ENCODE measurements around the gene PPP1R16B.

DNA sequence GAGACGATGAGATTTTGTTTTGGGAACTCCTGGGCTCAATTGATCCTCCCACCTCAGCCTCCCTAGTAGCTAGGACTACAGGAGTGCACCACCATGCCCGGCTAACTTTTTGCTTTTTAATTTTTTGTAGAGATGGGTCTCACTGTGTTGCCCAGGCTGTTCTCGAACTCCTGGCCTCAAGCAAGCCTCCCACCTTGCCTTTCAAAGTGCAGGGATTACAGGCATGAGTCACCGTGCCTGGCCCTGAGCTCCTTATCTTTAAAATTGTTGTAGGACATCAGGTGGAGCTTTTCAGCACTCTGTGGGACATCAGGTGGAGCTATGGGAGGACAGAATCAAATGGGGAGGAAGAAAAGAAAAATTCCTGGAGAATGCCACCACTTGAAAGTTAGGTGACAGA lies 44.5 kb upstream of the PPP1R16B start:
- TF ChIP-seq CTCF (IDR thresholded peaks at IDR 0.05; ENCODE audit: poor library complexity) = no peak
- no peak for TF ChIP-seq EZH2phosphoT487 (IDR thresholded peaks at IDR 0.05; ENCODE audit: low read depth, severe bottlenecking, unreplicated experiment)
